Left lobe of liver (tissue), 1 donor: ENCODE measurements around the gene BMP2K. TPM values are rescaled to one million over a fixed set of nuclear protein-coding genes. Genes with fewer than 3 reads are reported as not detected.

Source experiments
- total RNA-seq: library from RNA; stranded (reverse); gene quantifications from one replicate; pipeline ENCODE4 v1.2.1, GENCODE V29; 2021
- donor health status: DM: no; HTN: yes; CAD: no.

BMP2K gene
- total RNA-seq, 1 donor from 2014 or later = 14.2 TPM

Other genes starting within 250 kb of the BMP2K start
- gene ANXA3, start 224.6 kb upstream of the BMP2K start, total RNA-seq = 1.2 TPM
- gene PAQR3, start 163.1 kb downstream of the BMP2K start, total RNA-seq = 7.2 TPM